CD14-positive monocyte (primary cell): ENCODE measurements around the gene DIAPH2. TPM values are rescaled to one million over a fixed set of nuclear protein-coding genes. Genes with fewer than 3 reads are reported as not detected.

ENCODE experiments used
- DNase-seq, 3 donors: peaks; one replicate each; pipeline ENCODE4 v3.0.0-alpha.2; 2011 to 2022
- H2AFZ ChIP-seq: 2 replicates; pipeline ENCODE4 v1.6.0; 2012; ENCODE audit warnings: mild to moderate bottlenecking, low read depth, low read length, inconsistent platforms; ENCODE audit not compliant: insufficient read depth, poor library complexity, severe bottlenecking
- H3K27ac ChIP-seq, 2 donors: 1 replicate in 1 of 2; 2 replicates in 1 of 2; pipeline ENCODE4 v1.5.1; 2012 to 2013; ENCODE audit warnings: low read length in 2 of 2, control low read depth in 1 of 2, inconsistent platforms in 1 of 2, low read depth in 1 of 2, mild to moderate bottlenecking in 1 of 2
- H3K27me3 ChIP-seq, 2 donors: one replicate each; pipeline versions ENCODE4 v1.6.0 to v1.6.1; 2011 to 2013; ENCODE audit warnings: low read length in 2 of 2; ENCODE audit not compliant: control insufficient read depth in 2 of 2, insufficient read depth in 2 of 2
- H3K36me3 ChIP-seq, 2 donors: replicated peaks in 1 of 2; 1 replicate in 1 of 2; 2 replicates in 1 of 2; pipeline versions ENCODE4 v1.5.1 to v1.6.1; 2012 to 2013; ENCODE audit warnings: low read length in 2 of 2, control low read depth in 1 of 2, inconsistent platforms in 1 of 2, mild to moderate bottlenecking in 1 of 2; ENCODE audit not compliant: insufficient read depth in 2 of 2, control insufficient read depth in 1 of 2
- H3K4me1 ChIP-seq, 2 donors: 1 replicate in 1 of 2; 2 replicates in 1 of 2; pipeline versions ENCODE4 v1.5.1 to v1.6.1; 2012 to 2013; ENCODE audit warnings: low read length in 2 of 2, control low read depth in 1 of 2, inconsistent platforms in 1 of 2, mild to moderate bottlenecking in 1 of 2, moderate library complexity in 1 of 2; ENCODE audit not compliant: insufficient read depth in 2 of 2, control insufficient read depth in 1 of 2
- H3K4me2 ChIP-seq: replicated peaks from 2 replicates; pipeline ENCODE3; 2012; ENCODE audit warnings: low read length, moderate library complexity, mild to moderate bottlenecking; ENCODE audit not compliant: poor library complexity, severe bottlenecking; ENCODE audit errors: extremely low read depth
- H3K4me3 ChIP-seq, 3 experiments: fragments of 200-600 bp in 1 of 3; sonication (generic) in 1 of 3; replicated peaks in 1 of 3; 1 replicate in 2 of 3; 2 replicates in 1 of 3; pipeline ENCODE4 v1.5.1; 2011 to 2013; ENCODE audit warnings: low read length in 3 of 3, mild to moderate bottlenecking in 3 of 3, control low read depth in 2 of 3, low read depth in 2 of 3, inconsistent platforms in 1 of 3, moderate library complexity in 1 of 3
- H3K79me2 ChIP-seq: 2 replicates; pipeline ENCODE4 v1.6.0; 2012; ENCODE audit warnings: mild to moderate bottlenecking, control low read depth, inconsistent platforms, low read length, moderate library complexity; ENCODE audit not compliant: insufficient read depth
- H3K9ac ChIP-seq: 2 replicates; pipeline ENCODE4 v1.6.0; 2017; ENCODE audit warnings: low read length, mild to moderate bottlenecking; ENCODE audit not compliant: insufficient read depth, poor library complexity, severe bottlenecking
- H3K9me3 ChIP-seq, 2 donors: replicated peaks in 1 of 2; 1 replicate in 1 of 2; 2 replicates in 1 of 2; pipeline versions ENCODE4 v1.5.1 to v1.6.1; 2012 to 2013; ENCODE audit warnings: low read length in 2 of 2, control low read depth in 1 of 2; ENCODE audit not compliant: control insufficient read depth in 1 of 2, insufficient read depth in 1 of 2
- H4K20me1 ChIP-seq: 2 replicates; pipeline ENCODE4 v1.6.0; 2012; ENCODE audit warnings: mild to moderate bottlenecking, low read length, control low read depth, moderate library complexity; ENCODE audit not compliant: insufficient read depth
- H3K27ac Mint-ChIP-seq, 7 donors: one replicate each; pipeline ENCODE4 v1.8.0; 2020; ENCODE audit warnings: mild to moderate bottlenecking in 7 of 7, mixed read lengths in 7 of 7, moderate library complexity in 6 of 7, inconsistent platforms in 2 of 7
- H3K27me3 Mint-ChIP-seq, 3 donors: one replicate each; pipeline ENCODE4 v1.8.0; 2021 to 2022; ENCODE audit warnings: low read depth in 3 of 3, mild to moderate bottlenecking in 3 of 3, mixed read lengths in 3 of 3, moderate library complexity in 3 of 3, inconsistent platforms in 1 of 3
- H3K36me3 Mint-ChIP-seq, 2 donors: one replicate each; pipeline ENCODE4 v1.8.0; 2020; ENCODE audit warnings: mixed read lengths in 2 of 2, inconsistent platforms in 1 of 2, mild to moderate bottlenecking in 1 of 2
- H3K4me1 Mint-ChIP-seq: one replicate; pipeline ENCODE4 v1.8.0; 2020; ENCODE audit warnings: mild to moderate bottlenecking, mixed read lengths
- H3K4me3 Mint-ChIP-seq, 2 donors: one replicate each; pipeline ENCODE4 v1.8.0; 2020; ENCODE audit warnings: mild to moderate bottlenecking in 2 of 2, mixed read lengths in 2 of 2, moderate library complexity in 1 of 2
- H3K9me3 Mint-ChIP-seq, 7 donors: one replicate each; pipeline ENCODE4 v1.8.0; 2020 to 2022; ENCODE audit warnings: mixed read lengths in 7 of 7, mild to moderate bottlenecking in 6 of 7, moderate library complexity in 6 of 7, inconsistent platforms in 2 of 7
- CTCF ChIP-seq: fragments of 200-600 bp; IDR thresholded peaks from one replicate; pipeline ENCODE4 v1.8.0; 2022; ENCODE audit warnings: antibody characterized with exemption, mild to moderate bottlenecking
- WGBS: methylation state at CpG from one replicate; pipeline ENCODE4 v1.1.5; 2013; ENCODE audit warnings: missing lambda C conversion rate; ENCODE audit not compliant: insufficient coverage; 5-methylcytosine and 5-hydroxymethylcytosine counted together
- intact Hi-C, 2 donors: fragments of 100-400 bp; cut with micrococcal nuclease; formaldehyde crosslinking; loops; one replicate each; pipeline versions ENCODE4 v1.15.0 to v1.15.1; 2023
- polyA plus RNA-seq, 3 donors: library from polyadenylated mRNA; depleted of rRNA in 1 of 3; unstranded in 2 of 3; stranded (reverse) in 1 of 3; fragments of 300-500 nt in 2 of 3; fragments of >200 nt in 1 of 3; fragmentation: Illumina TruSeq in 2 of 3; gene quantifications; 1 replicate in 2 of 3; 2 replicates in 1 of 3; pipeline ENCODE4 v1.2.3, GENCODE V29; 2012 to 2021

DIAPH2 gene
- polyA plus RNA-seq, 3 donors, result 9.5 to 20.5 (median 11.4) TPM

- Histone ChIP-seq H3K27ac (no peak overlapping the region), H3K9ac (no peak overlapping the region), H3K4me1 (no peaks in the 10 kb centered on the region), H3K9me3 (no peaks in the 10 kb centered on the region), H3K36me3 (peaks cover 0 to 10% of the 10 kb centered on the region in 2 donors), H2AFZ (no peak overlapping the region), H3K79me2 (no peaks in the 10 kb centered on the region), H4K20me1 (no peaks in the 10 kb centered on the region), H3K27me3 (no peaks in the 10 kb centered on the region), H3K4me3 (no peak overlapping the region), H3K4me2 (no peak overlapping the region)
- no peak for TF ChIP-seq CTCF
- no CpG with 5 or more reads among the region's 2 CpGs for WGBS
- Mint-ChIP-seq H3K9me3 (peaks cover 0 to 5% (median 0%) of the 10 kb centered on the region in 7 donors), H3K36me3 (peaks cover 10 to 13% of the 10 kb centered on the region in 2 donors), H3K4me3 (no peak overlapping the region), H3K4me1 (no peaks in the 10 kb centered on the region), H3K27ac (no peak overlapping the region), H3K27me3 (peaks cover 0 to 3% (median 0%) of the 10 kb centered on the region in 3 donors)
- intact Hi-C loops, result no loop called here
- no peak for DNase-seq
Measured at GRCh38 chrX:97123001-97123400, 438.4 kb downstream of the DIAPH2 start.

DNA sequence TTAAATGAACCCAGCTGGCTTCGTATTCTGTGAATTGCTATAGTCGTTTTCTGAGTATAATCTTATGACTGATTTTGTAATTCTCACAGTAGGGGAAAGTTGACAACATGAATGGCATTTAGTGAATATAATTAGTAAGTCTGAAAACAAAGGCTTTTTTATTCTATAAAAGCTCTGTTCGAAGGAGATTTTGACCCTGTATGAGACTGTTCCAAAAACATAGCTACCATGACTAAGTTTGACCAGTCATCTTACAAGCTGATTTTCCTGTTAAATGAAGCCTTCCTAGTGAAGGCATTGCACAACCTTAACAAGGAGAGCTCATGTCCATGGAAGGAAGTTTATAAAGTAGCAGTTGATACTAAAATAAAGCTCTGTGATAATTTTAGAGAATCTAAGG, 441.4 kb downstream of the DIAPH2 start:
- no peaks in the 10 kb centered on the region for H3K27me3 ChIP-seq
- H3K27ac Mint-ChIP-seq, result no peak overlapping the region
- peaks cover 0 to 5% (median 0%) of the 10 kb centered on the region in 7 donors for H3K9me3 Mint-ChIP-seq
- intact Hi-C loops, result no loop called here
- no peak overlapping the region for H3K27ac ChIP-seq
- WGBS, result no CpG with 5 or more reads among the region's 3 CpGs
- no peak overlapping the region for H3K4me3 Mint-ChIP-seq
- H3K4me1 ChIP-seq, result no peaks in the 10 kb centered on the region
- no peaks in the 10 kb centered on the region for H3K9me3 ChIP-seq
- no peak for DNase-seq
- peaks cover 0 to 2% of the 10 kb centered on the region in 2 donors for H3K36me3 Mint-ChIP-seq
- no peaks in the 10 kb centered on the region for H3K4me1 Mint-ChIP-seq
- TF ChIP-seq CTCF, result no peak
- H3K36me3 ChIP-seq, result no peaks in the 10 kb centered on the region
- H2AFZ ChIP-seq, result no peak overlapping the region
- H3K4me3 ChIP-seq, result no peak overlapping the region
- H4K20me1 ChIP-seq, result no peaks in the 10 kb centered on the region
- H3K9ac ChIP-seq, result no peak overlapping the region
- peaks cover 0 to 2% (median 0%) of the 10 kb centered on the region in 3 donors for H3K27me3 Mint-ChIP-seq
- no peaks in the 10 kb centered on the region for H3K79me2 ChIP-seq
- no peak overlapping the region for H3K4me2 ChIP-seq
